Activated CD4-positive, alpha-beta T cell treated with anti-CD3 and anti-CD28 coated beads, Interleukin-2, Interleukin-6, amounts not matched to agents 100 ng/mL and 50 ng/mL, durations not matched to agents 16 hours and 8 hours (primary cell): ENCODE results near the gene SLC26A4.

Source experiments
- DNase-seq: peaks from one replicate; pipeline ENCODE4 v3.0.0-alpha.2; 2020

SLC26A4 gene

DNA sequence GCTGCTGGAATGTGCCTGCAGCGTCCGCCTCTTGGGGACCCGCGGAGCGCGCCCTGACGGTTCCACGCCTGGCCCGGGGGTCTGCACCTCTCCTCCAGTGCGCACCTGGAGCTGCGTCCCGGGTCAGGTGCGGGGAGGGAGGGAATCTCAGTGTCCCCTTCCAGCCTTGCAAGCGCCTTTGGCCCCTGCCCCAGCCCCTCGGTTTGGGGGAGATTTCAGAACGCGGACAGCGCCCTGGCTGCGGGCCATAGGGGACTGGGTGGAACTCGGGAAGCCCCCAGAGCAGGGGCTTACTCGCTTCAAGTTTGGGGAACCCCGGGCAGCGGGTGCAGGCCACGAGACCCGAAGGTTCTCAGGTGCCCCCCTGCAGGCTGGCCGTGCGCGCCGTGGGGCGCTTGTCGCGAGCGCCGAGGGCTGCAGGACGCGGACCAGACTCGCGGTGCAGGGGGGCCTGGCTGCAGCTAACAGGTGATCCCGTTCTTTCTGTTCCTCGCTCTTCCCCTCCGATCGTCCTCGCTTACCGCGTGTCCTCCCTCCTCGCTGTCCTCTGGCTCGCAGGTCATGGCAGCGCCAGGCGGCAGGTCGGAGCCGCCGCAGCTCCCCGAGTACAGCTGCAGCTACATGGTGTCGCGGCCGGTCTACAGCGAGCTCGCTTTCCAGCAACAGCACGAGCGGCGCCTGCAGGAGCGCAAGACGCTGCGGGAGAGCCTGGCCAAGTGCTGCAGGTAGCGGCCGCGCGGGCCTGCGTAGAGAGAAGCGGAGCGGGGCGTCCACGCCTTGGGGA, 645 bp downstream of the SLC26A4 start:
- peak; percentile 64 for DNase-seq

- no peak for DNase-seq
These were observed 1.3 kb downstream of the SLC26A4 start for GRCh38 chr7:107661865-107662379.

GRCh38 chr7:107663196-107663595, 2.6 kb downstream of the SLC26A4 start:
- DNase-seq, result no peak

DNA sequence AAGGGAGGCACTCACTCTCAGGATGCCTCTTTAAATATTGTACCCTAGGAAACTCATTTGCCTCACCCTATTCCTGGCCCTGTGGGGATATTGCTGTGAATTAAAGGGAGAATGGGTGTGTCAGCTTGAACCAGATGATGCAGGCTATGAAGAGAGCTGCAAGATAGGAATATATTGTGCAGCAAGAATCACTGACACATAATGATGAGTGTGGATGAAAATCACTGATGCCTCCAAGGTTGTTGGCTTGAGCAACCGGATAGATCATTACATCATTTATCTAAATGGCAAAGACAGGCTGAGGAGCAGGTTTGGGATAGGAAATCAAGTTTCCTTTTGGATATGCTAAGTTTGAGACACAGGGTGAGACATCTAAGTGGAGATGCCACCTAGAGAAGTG, 6.2 kb downstream of the SLC26A4 start:
- DNase-seq, result no peak

- DNase-seq, result no peak
These were observed 6.7 kb downstream of the SLC26A4 start for GRCh38 chr7:107667341-107667740.

DNA sequence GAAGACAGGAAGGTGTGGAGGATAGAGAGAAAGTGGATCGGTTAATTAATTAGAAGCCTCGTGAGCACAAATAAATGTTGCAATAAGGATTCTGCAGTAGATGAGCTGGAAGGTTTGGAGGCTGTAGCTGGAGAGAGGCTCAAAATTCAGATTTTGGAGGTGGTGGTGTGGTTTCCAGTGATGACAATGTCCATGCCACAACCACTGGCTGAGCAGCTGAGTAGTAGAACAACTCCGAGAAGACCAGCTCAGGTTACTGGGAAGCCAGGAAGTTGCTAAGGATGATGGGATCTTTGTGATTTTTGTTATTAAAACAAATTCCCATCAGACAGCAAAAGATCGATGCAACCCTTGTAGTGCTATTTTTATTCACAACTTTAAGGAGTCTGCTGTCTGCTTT, 7.7 kb downstream of the SLC26A4 start:
- no peak for DNase-seq

DNA sequence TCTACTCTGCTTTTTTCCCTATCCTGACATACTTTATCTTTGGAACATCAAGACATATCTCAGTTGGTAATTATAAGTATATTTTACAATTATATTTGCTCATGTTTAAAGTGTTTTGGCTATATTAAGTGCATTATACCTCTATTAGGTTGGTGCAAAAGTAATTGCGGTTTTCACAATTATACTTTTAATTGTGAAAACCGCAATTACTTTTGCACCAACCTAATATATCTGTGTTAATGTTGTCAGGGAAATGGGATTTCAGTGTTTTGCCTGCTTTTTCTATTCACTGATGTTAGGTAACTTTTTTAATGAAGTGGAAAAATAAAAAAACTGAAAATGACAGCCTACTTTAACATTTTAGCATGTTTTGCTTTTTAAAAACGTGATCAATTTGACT, 11.6 kb downstream of the SLC26A4 start:
- DNase-seq, result no peak

DNA sequence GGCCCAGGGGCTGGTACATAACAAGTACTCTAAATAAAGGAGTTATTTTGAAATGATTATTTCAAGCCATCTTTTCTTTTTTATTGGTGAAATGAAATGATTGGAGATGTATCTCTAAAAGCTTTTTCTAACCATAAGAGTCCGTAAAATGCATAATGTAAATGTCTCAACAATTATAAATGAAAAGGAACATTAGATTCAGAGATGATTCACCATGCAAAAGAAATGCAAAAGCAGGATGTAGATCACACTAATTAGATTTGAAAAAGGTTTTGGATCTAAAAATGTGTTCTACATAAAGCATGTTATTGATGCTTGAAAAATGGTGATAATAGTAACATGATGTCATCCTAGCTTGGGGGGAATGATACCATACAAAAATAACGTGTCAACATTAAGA, 15.6 kb downstream of the SLC26A4 start:
- no peak for DNase-seq

DNA sequence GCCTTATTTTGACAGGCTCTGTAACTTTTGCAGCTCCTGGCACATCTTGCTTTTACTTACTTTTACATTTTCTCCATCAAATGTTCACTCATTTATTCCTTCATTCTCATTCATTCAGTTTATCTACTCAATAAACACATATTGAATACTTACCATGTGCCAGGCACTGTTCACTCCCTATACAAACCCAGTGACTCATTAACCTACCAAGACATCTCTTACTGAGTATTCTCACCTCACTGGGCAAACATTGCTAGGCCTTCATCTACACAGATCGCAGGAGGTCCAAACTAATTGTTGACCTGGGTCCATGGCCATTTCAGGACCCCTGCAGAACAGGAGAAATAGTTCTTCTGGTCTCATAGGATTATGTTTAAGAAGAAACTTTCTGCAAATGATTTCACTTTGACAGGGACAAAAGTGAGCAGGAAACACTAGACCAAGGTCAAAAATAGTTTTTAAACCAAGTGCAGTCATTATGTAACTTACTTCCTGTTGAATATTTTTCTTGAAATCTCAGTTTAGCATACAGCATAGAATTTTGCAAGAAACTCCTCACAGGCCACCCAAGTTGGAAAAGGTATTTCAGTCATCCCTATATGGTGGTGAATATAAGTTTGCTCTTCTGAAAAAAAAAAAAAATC, 17.6 kb downstream of the SLC26A4 start:
- DNase-seq, result no peak

DNA sequence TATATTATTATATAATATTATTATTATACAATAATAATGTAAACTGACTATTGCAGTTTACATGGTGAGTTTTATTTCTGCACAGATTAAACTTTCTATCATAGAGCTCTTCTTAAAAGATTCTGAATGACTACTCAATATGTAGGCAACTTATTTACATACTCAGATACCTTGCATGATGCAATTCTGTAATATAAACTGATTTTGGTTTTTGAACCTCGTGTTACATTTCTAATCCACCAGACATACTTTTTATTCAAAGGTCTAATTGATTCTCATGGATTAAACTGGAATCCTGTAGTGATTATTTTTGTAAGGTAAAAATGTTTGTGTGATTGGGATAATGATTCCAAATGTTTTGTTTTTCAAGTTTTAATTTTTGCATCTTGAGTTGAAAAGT, 19.9 kb downstream of the SLC26A4 start:
- DNase-seq, result no peak

DNA sequence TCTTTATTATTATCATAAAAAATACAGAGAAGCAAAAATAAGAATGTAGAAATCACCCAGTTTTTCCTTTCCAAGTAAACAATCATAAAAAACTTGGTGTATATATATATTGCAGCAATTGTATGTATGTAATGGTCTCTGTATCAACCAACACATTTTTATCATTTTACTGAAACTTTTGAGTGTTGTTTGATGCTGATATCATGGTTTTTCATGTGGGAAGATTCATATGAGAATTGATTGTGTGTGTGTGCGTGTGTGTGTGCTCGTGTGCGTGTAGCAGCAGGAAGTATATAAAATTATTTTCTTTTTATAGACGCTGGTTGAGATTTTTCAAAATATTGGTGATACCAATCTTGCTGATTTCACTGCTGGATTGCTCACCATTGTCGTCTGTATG, 22.3 kb downstream of the SLC26A4 start:
- no peak for DNase-seq

DNA sequence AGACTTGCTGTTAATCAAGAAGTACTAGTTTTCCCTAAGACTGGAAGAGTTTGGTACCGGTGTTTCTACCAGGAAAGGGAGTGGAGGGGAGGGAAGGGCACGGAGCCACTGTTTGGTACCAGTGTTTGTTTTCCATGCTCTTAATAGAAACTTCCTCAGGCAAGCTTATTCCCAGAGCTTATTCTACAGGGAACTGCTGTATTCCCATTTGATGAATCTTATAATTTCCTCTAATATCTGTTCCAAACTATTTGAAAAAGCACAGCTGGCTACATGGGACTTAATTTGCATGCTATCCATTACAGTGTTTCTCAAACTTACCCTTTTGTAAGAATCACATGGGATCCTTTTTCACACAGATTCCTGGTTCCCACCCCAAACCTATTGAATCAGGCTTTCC, 23.7 kb downstream of the SLC26A4 start:
- no peak for DNase-seq

GRCh38 chr7:107684947-107685463, 24.4 kb downstream of the SLC26A4 start:
- no peak for DNase-seq

DNA sequence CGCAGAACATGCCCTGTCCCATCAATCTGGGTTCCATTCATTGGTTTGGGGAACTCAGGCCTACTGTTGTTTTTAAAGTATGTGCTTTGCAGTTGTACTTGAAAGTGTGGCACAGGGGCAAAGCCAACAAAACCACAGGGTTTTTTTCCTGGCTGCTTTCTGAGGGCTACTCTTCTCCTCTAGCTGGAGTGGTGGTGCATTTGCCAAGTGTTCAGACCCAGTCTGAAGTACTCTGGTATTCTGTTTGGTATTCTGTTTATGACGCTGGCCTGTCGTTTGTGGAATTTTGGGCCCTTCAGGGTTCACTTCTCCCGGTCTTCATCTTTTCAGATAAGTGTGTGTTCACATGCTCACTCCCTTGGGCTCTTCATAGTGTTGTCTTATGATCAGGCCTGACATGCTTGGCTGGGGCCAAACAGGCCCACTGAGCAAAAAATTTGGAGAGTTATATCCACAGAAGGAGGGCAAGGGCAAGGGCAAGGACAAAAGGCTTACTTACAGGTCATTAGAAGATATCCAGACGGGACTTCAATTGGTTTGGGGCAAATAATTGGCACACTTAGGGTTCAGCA, 26.3 kb downstream of the SLC26A4 start:
- no peak for DNase-seq

- no peak for DNase-seq
These were observed 27.0 kb downstream of the SLC26A4 start for GRCh38 chr7:107687656-107688055.

- no peak for DNase-seq
These were observed 28.9 kb downstream of the SLC26A4 start for GRCh38 chr7:107689553-107689952.

DNA sequence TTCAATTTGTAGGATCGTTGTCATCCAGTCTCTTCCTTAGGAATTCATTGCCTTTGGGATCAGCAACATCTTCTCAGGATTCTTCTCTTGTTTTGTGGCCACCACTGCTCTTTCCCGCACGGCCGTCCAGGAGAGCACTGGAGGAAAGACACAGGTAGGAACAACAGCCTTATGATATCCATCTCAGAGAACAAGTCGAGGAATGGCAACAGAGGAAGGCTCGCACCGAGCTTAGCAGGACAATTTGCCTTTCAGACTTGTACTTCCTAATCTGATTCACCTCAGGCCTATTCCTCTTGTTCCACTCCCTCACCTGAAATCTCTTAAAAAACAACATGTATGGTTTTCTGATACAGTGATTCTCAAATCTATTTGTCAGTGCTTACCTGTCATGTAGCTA, 29.5 kb downstream of the SLC26A4 start:
- no peak for DNase-seq

DNA sequence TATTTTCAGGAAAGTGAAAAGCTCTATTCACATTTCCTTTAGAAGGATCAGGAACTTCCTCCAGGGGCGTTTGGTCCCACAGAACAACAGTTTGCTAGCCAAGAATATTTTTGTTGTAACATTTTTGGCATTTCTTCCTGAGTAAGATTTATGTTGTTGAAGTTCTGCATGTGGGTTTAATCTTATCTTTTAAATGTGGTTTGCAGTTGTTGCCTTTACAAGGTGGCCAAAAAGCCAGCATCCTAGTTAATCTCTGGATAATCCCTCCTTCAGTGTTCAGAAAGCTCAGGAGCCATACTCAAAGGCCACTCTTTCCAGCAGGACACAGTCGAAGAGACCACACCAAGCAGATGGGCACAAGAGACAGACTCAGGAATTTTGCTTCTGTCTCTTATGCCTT, 30.0 kb downstream of the SLC26A4 start:
- DNase-seq, result no peak

DNA sequence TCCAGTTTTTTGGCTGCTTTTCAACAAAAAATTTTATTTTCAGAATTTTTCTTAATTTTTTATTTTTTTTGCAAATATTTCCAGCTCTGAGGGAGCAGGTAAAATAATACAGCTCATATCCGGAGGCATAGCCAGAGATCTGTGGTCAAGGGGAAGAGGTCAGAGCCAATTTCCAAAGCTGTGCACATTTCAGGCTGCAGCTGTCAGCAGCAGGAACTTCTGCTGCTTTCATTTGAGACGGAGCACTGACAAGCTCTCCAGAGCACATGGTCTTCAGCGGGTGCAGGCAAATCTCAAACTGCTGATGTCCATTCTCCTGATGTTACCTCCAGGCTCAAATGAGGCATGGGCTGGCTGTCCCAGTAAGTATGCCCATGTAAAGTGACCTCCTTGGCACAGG, 31.1 kb downstream of the SLC26A4 start:
- DNase-seq, result no peak

- DNase-seq, result no peak
These were observed 31.9 kb downstream of the SLC26A4 start for GRCh38 chr7:107692501-107692900.

DNA sequence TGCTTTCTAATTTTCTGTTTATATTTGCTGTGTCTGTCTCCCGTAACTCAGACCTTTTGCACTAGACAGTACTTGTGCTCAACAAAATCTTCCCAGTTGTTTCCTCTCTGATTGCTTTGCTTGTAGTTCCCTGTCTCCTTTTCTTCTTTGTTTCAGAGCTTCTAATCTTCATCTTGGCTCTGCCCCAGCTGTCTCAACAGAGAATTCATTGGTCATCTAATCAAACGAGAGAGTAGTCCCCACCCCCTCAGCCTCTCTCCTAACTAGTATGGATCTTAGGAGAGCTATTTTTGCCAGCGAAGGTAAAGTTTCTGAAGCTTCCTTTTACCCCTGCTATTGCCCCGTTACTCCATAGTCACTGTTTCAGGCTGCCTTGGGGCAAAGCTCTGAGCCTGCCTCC, 32.8 kb downstream of the SLC26A4 start:
- DNase-seq, result no peak

DNA sequence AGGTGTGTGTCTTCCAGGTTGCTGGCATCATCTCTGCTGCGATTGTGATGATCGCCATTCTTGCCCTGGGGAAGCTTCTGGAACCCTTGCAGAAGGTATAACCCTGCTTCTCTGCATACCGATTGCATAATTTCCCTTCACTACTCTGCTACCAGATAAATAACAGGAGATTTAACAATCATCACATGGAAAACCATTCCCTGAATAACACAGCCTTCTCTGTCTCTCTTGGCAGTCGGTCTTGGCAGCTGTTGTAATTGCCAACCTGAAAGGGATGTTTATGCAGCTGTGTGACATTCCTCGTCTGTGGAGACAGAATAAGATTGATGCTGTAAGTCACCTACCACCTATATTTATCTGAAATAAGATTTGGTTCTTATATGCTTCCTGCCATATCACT, 33.8 kb downstream of the SLC26A4 start:
- no peak for DNase-seq

- no peak for DNase-seq
These were observed 35.8 kb downstream of the SLC26A4 start for GRCh38 chr7:107696330-107696946.
